ENCODE results near the gene EDN2. TPM values are rescaled to one million over a fixed set of nuclear protein-coding genes. Genes with fewer than 3 reads are reported as not detected.

Gene EDN2
- total RNA-seq, 1 experiment from 2014 or later, result 0.28 TPM

GRCh38 chr1:41435570-41436178 is 48.8 kb downstream of the EDN2 start:
- no TSS peak for BruUV-seq (replicated peaks)
- Mint-ChIP-seq H3K4me3 (ENCODE audit: low read depth, unreplicated experiment) (no peak overlapping the region), H3K27me3 (ENCODE audit: unreplicated experiment) (no peaks in the 10 kb centered on the region), H3K27ac (ENCODE audit: unreplicated experiment) (no peak overlapping the region), H3K36me3 (ENCODE audit: insufficient read depth, unreplicated experiment) (no peaks in the 10 kb centered on the region), H3K4me1 (ENCODE audit: low read depth, unreplicated experiment) (peaks cover 34% of the 10 kb centered on the region), H3K9me3 (ENCODE audit: low read depth, unreplicated experiment) (no peaks in the 10 kb centered on the region)
- peak; percentile 15 for DNase-seq
- no peak for TF ChIP-seq CTCF (IDR thresholded peaks at IDR 0.05; ENCODE audit: unreplicated experiment)
- intact Hi-C loops (cut with micrococcal nuclease; ENCODE audit: unreplicated experiment), result no loop called here
- CTCF ChIA-PET, result interaction anchor here (1.0 kb wide), 1 partner anchor 113 kb away, joined by 3 read pairs; no protein-coding TSS in a partner anchor

- no peaks in the 10 kb centered on the region for H3K36me3 Mint-ChIP-seq (ENCODE audit: insufficient read depth, unreplicated experiment)
- intact Hi-C loops (cut with micrococcal nuclease; ENCODE audit: unreplicated experiment), result loop anchor here (5.0 kb wide), 1 partner anchor 153 kb away; no protein-coding TSS in a partner anchor
- no peaks in the 10 kb centered on the region for H3K27me3 Mint-ChIP-seq (ENCODE audit: unreplicated experiment)
- TF ChIP-seq CTCF (IDR thresholded peaks at IDR 0.05; ENCODE audit: unreplicated experiment), result no peak
- CTCF ChIA-PET, result interaction anchor here (1.0 to 3.4 kb wide), 2 partner anchors 80 to 112 kb away, joined by 3 to 27 read pairs; no protein-coding TSS in a partner anchor
- no TSS peak for BruUV-seq (replicated peaks)
- H3K27ac Mint-ChIP-seq (ENCODE audit: unreplicated experiment), result peak overlapping the region; percentile 19
- H3K4me3 Mint-ChIP-seq (ENCODE audit: low read depth, unreplicated experiment), result no peak overlapping the region
- H3K9me3 Mint-ChIP-seq (ENCODE audit: low read depth, unreplicated experiment), result no peaks in the 10 kb centered on the region
- peaks cover 34% of the 10 kb centered on the region for H3K4me1 Mint-ChIP-seq (ENCODE audit: low read depth, unreplicated experiment)
- DNase-seq, result no peak
Observed at GRCh38 chr1:41434748-41435449, 49.6 kb downstream of the EDN2 start.

GRCh38 chr1:41434306-41434705 is 50.2 kb downstream of the EDN2 start:
- Mint-ChIP-seq H3K27ac (ENCODE audit: unreplicated experiment) (peak overlapping the region; percentile 19), H3K36me3 (ENCODE audit: insufficient read depth, unreplicated experiment) (no peaks in the 10 kb centered on the region), H3K4me1 (ENCODE audit: low read depth, unreplicated experiment) (peaks cover 34% of the 10 kb centered on the region), H3K9me3 (ENCODE audit: low read depth, unreplicated experiment) (no peaks in the 10 kb centered on the region), H3K4me3 (ENCODE audit: low read depth, unreplicated experiment) (no peak overlapping the region), H3K27me3 (ENCODE audit: unreplicated experiment) (no peaks in the 10 kb centered on the region)
- BruUV-seq (replicated peaks), result no TSS peak
- intact Hi-C loops (cut with micrococcal nuclease; ENCODE audit: unreplicated experiment), result loop anchor here (5.0 kb wide), 1 partner anchor 152 kb away; no protein-coding TSS in a partner anchor
- CTCF ChIA-PET, result interaction anchor here (1.4 to 3.4 kb wide), 4 partner anchors 12 to 139 kb away, joined by 3 to 27 read pairs (median 12); partner anchors contain the start of gene EDN2
- no peak for DNase-seq
- no peak for TF ChIP-seq CTCF (IDR thresholded peaks at IDR 0.05; ENCODE audit: unreplicated experiment)

- CTCF ChIA-PET, result interaction anchor here (0.8 to 3.4 kb wide), 17 partner anchors 11 to 283 kb away, joined by 3 to 27 read pairs (median 4); partner anchors contain the start of gene EDN2
- Mint-ChIP-seq H3K36me3 (ENCODE audit: insufficient read depth, unreplicated experiment) (no peaks in the 10 kb centered on the region), H3K9me3 (ENCODE audit: low read depth, unreplicated experiment) (no peaks in the 10 kb centered on the region), H3K27ac (ENCODE audit: unreplicated experiment) (no peak overlapping the region), H3K27me3 (ENCODE audit: unreplicated experiment) (peaks cover 6% of the 10 kb centered on the region), H3K4me3 (ENCODE audit: low read depth, unreplicated experiment) (no peak overlapping the region), H3K4me1 (ENCODE audit: low read depth, unreplicated experiment) (peaks cover 34% of the 10 kb centered on the region)
- no peak for DNase-seq
- no TSS peak for BruUV-seq (replicated peaks)
- no peak for TF ChIP-seq CTCF (IDR thresholded peaks at IDR 0.05; ENCODE audit: unreplicated experiment)
- intact Hi-C loops (cut with micrococcal nuclease; ENCODE audit: unreplicated experiment), result loop anchor here (5.0 kb wide), 1 partner anchor 151 kb away; no protein-coding TSS in a partner anchor
Observed at GRCh38 chr1:41433501-41433900, 51.0 kb downstream of the EDN2 start.

Data from Calu3 (cell line).